ENCODE data around the gene IER2.
"Not testable (repeated sequence)": the region's sequence is repeated elsewhere in the genome, so short reads cannot be mapped to it uniquely, and the experiment has no call there.

IER2 gene

GRCh38 chr19:13187419-13187818 lies 37.2 kb downstream of the IER2 start:
- ChIA-PET POLR2A (no interaction called here), CTCF (interaction anchor here (2.2 kb wide), 1 partner anchor 8 kb away, joined by 11 read pairs; no protein-coding TSS in a partner anchor)
- H3K4me3 ChIP-seq (ENCODE audit: low read depth, low read length) = no peak overlapping the region
- DNase-seq (ENCODE audit: low read depth, low spot score) = no peak
- TF ChIP-seq, protein P1, sequence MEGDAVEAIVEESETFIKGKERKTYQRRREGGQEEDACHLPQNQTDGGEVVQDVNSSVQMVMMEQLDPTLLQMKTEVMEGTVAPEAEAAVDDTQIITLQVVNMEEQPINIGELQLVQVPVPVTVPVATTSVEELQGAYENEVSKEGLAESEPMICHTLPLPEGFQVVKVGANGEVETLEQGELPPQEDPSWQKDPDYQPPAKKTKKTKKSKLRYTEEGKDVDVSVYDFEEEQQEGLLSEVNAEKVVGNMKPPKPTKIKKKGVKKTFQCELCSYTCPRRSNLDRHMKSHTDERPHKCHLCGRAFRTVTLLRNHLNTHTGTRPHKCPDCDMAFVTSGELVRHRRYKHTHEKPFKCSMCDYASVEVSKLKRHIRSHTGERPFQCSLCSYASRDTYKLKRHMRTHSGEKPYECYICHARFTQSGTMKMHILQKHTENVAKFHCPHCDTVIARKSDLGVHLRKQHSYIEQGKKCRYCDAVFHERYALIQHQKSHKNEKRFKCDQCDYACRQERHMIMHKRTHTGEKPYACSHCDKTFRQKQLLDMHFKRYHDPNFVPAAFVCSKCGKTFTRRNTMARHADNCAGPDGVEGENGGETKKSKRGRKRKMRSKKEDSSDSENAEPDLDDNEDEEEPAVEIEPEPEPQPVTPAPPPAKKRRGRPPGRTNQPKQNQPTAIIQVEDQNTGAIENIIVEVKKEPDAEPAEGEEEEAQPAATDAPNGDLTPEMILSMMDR (IDR thresholded peaks at IDR 0.05; ENCODE audit: insufficient read depth, low read length, missing control alignments) = no peak

DNA sequence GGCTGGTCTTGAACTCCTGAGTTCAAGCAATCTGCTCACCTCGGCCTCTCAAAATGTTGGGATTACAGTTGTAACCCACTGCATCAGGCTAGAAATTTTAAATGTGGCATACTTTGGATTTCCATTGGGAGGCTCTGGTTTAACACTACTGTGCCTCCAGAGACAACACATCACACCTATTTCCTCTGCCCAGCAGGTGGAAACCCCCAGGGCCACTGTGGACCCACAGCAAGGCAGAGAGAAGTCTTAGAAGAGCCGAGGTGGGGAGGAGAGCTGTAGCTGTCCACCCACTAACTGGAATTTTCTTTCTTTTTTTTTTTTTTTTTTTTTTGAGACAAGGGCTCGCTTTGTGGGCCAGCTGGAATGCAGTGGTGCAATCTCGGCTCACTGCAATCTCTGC lies 39.4 kb downstream of the IER2 start:
- TF ChIP-seq, protein P1 (IDR thresholded peaks at IDR 0.05; ENCODE audit: insufficient read depth, low read length, missing control alignments) = no peak
- H3K4me3 ChIP-seq (ENCODE audit: low read depth, low read length) = no peak overlapping the region
- DNase-seq (ENCODE audit: low read depth, low spot score) = no peak
- POLR2A ChIA-PET = interaction anchor here (0.6 kb wide), 1 partner anchor 21 kb away, joined by 3 read pairs; no protein-coding TSS in a partner anchor
- CTCF ChIA-PET = interaction anchor here (0.8 to 1.5 kb wide), 2 partner anchors 14 to 72 kb away, joined by 3 to 6 read pairs; no protein-coding TSS in a partner anchor

- H3K4me3 ChIP-seq (ENCODE audit: low read depth, low read length) = no peak overlapping the region
- ChIA-PET POLR2A (no interaction called here), CTCF (interaction anchor here (0.6 to 1.5 kb wide), 3 partner anchors 15 to 225 kb away, joined by 3 to 6 read pairs (median 3); no protein-coding TSS in a partner anchor)
- TF ChIP-seq, protein P1 (IDR thresholded peaks at IDR 0.05; ENCODE audit: insufficient read depth, low read length, missing control alignments) = no peak
- DNase-seq (ENCODE audit: low read depth, low spot score) = no peak
These were observed 40.8 kb downstream of the IER2 start for GRCh38 chr19:13190781-13191540.

- CTCF ChIA-PET = interaction anchor here (0.6 to 4.8 kb wide), 19 partner anchors 8 to 218 kb away, joined by 3 to 57 read pairs (median 5); no protein-coding TSS in a partner anchor
- POLR2A ChIA-PET = no interaction called here
- TF ChIP-seq, protein P1 (IDR thresholded peaks at IDR 0.05; ENCODE audit: insufficient read depth, low read length, missing control alignments) = no peak
- no peak overlapping the region for H3K4me3 ChIP-seq (ENCODE audit: low read depth, low read length)
- DNase-seq (ENCODE audit: low read depth, low spot score) = no peak
These were observed 45.5 kb downstream of the IER2 start for GRCh38 chr19:13195678-13196077.

GRCh38 chr19:13198634-13199033 lies 48.4 kb downstream of the IER2 start:
- no peak for DNase-seq (ENCODE audit: low read depth, low spot score)
- ChIA-PET POLR2A (no interaction called here), CTCF (interaction anchor here (0.8 to 1.3 kb wide), 2 partner anchors 15 to 38 kb away, joined by 3 read pairs; no protein-coding TSS in a partner anchor)
- no peak overlapping the region for H3K4me3 ChIP-seq (ENCODE audit: low read depth, low read length)
- TF ChIP-seq, protein P1 (IDR thresholded peaks at IDR 0.05; ENCODE audit: insufficient read depth, low read length, missing control alignments) = no peak

DNA sequence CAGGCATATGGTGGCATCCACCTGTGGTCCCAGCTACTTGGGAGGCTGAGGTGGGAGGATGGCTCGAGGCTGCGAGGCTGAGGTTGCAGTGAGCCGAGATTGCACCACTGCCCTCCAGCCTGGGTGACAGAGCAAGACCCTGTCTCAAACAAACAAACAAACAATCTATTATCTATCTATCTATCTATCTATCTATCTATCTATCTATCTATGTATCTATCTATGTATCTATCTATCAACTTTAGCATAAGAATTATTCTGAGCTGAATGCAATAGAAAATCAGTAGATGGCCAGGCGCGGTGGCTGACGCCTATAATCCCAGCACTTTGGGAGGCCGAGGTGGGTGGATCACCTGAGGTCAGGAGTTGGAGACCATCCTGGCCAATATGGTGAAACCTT lies 51.9 kb downstream of the IER2 start:
- CTCF ChIA-PET = interaction anchor here (2.4 to 6.2 kb wide), 2 partner anchors 8 to 236 kb away, joined by 8 to 50 read pairs; no protein-coding TSS in a partner anchor
- POLR2A ChIA-PET; H3K4me3 ChIP-seq (ENCODE audit: low read depth, low read length): not testable (repeated sequence)

More for the DNA sequence above, 51.9 kb downstream of the IER2 start:
- not testable (repeated sequence) for DNase-seq (ENCODE audit: low read depth, low spot score)

Measured in AG04449 (cell line).